ENCODE measurements around the gene CACNA1D. TPM values are rescaled to one million over a fixed set of nuclear protein-coding genes. Genes with fewer than 3 reads are reported as not detected.

The CACNA1D gene
- total RNA-seq, 3 donors from 2014 or later = 0.96 to 50.3 (median 32.1) TPM

DNA sequence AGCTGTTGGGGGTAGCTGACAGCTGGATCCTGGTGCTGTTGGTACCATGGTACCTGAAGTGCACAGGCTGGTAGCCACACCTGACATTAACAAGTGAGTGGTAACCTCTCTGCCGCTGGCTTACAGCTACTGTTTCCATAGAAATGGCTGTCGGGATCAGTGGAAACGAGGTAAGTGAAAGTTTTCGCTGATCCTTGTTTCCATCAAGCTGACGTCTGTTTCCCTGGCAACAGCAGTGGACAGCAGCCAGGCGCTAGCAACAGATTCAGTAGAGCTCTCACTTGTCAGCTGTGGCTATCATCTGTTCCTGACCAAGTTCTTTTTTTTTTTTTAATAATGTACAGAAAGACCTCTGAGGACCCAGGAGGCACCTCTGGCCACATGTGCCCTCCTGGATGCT, 185.6 kb downstream of the CACNA1D start:
- Histone ChIP-seq H3K4me3 (no peak overlapping the region), H3K9me3 (no peaks in the 10 kb centered on the region), H3K4me1 (no peaks in the 10 kb centered on the region), H3K27ac (no peak overlapping the region), H3K36me3 (no peaks in the 10 kb centered on the region), H3K27me3 (no peaks in the 10 kb centered on the region)
- intact Hi-C loops (cut with DNase I; ENCODE audit: low total_unique reads) = no loop called here
- no peak for TF ChIP-seq POLR2A (IDR thresholded peaks at IDR 0.05)
- no peak for TF ChIP-seq CTCF (IDR thresholded peaks at IDR 0.05)
- no peak for TF ChIP-seq POLR2AphosphoS5 (IDR thresholded peaks at IDR 0.05)
- no peak for DNase-seq (ENCODE audit: low spot score in 2 of 2)

- Histone ChIP-seq H3K9me3 (no peaks in the 10 kb centered on the region), H3K36me3 (no peaks in the 10 kb centered on the region), H3K4me3 (no peak overlapping the region), H3K27me3 (no peaks in the 10 kb centered on the region), H3K27ac (no peak overlapping the region), H3K4me1 (no peaks in the 10 kb centered on the region)
- TF ChIP-seq CTCF (IDR thresholded peaks at IDR 0.05) = no peak
- TF ChIP-seq POLR2A (IDR thresholded peaks at IDR 0.05) = no peak
- no peak for TF ChIP-seq POLR2AphosphoS5 (IDR thresholded peaks at IDR 0.05)
- no peak for DNase-seq (ENCODE audit: low spot score in 2 of 2)
- intact Hi-C loops (cut with DNase I; ENCODE audit: low total_unique reads) = no loop called here
Observed at GRCh38 chr3:53682807-53683206, 188.4 kb downstream of the CACNA1D start.

GRCh38 chr3:53688066-53688465, 193.7 kb downstream of the CACNA1D start:
- no peaks in the 10 kb centered on the region for H3K27me3 ChIP-seq
- no peak overlapping the region for H3K27ac ChIP-seq
- H3K36me3 ChIP-seq = no peaks in the 10 kb centered on the region
- no peak for DNase-seq (ENCODE audit: low spot score in 2 of 2)
- no peaks in the 10 kb centered on the region for H3K4me1 ChIP-seq
- intact Hi-C loops (cut with DNase I; ENCODE audit: low total_unique reads) = no loop called here
- H3K9me3 ChIP-seq = no peaks in the 10 kb centered on the region
- no peak for TF ChIP-seq POLR2AphosphoS5 (IDR thresholded peaks at IDR 0.05)
- TF ChIP-seq CTCF (IDR thresholded peaks at IDR 0.05) = no peak
- TF ChIP-seq POLR2A (IDR thresholded peaks at IDR 0.05) = no peak
- no peak overlapping the region for H3K4me3 ChIP-seq

DNA sequence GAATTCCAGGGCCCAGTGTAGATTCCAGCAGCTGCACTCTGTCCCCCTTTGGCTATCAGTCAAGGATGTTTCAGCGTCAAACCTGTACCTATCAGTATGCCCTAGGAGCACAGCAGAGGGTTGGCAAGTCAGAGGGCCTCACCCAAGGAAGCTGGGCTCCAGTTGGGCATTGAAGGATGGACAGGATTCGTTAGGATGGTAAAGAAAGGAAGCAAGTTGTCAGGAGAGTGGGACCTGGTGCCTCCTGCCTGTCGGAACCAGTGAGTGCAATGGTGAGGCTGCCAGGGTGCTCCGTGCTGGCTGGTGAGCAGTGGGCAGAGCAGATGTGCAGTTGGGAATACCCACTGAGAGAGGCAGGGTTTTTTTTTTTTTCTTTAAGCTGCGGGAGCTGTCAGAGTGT, 194.6 kb downstream of the CACNA1D start:
- no peaks in the 10 kb centered on the region for H3K27me3 ChIP-seq
- DNase-seq (ENCODE audit: low spot score in 2 of 2) = no peak
- no peaks in the 10 kb centered on the region for H3K36me3 ChIP-seq
- TF ChIP-seq POLR2AphosphoS5 (IDR thresholded peaks at IDR 0.05) (no peak), POLR2A (IDR thresholded peaks at IDR 0.05) (no peak), CTCF (IDR thresholded peaks at IDR 0.05) (no peak)
- H3K4me3 ChIP-seq = no peak overlapping the region
- intact Hi-C loops (cut with DNase I; ENCODE audit: low total_unique reads) = no loop called here
- H3K4me1 ChIP-seq = no peaks in the 10 kb centered on the region
- H3K9me3 ChIP-seq = no peaks in the 10 kb centered on the region
- H3K27ac ChIP-seq = no peak overlapping the region

GRCh38 chr3:53689681-53690080, 195.3 kb downstream of the CACNA1D start:
- no peaks in the 10 kb centered on the region for H3K36me3 ChIP-seq
- no peaks in the 10 kb centered on the region for H3K9me3 ChIP-seq
- no peaks in the 10 kb centered on the region for H3K27me3 ChIP-seq
- no peaks in the 10 kb centered on the region for H3K4me1 ChIP-seq
- TF ChIP-seq CTCF (IDR thresholded peaks at IDR 0.05) (no peak), POLR2A (IDR thresholded peaks at IDR 0.05) (no peak), POLR2AphosphoS5 (IDR thresholded peaks at IDR 0.05) (no peak)
- intact Hi-C loops (cut with DNase I; ENCODE audit: low total_unique reads) = no loop called here
- no peak for DNase-seq (ENCODE audit: low spot score in 2 of 2)
- no peak overlapping the region for H3K27ac ChIP-seq
- H3K4me3 ChIP-seq = no peak overlapping the region
